Smooth muscle cell (in vitro differentiated cells): ENCODE data around the gene NRXN3. TPM values are rescaled to one million over a fixed set of nuclear protein-coding genes. Genes with fewer than 3 reads are reported as not detected.

Source experiments
- DNase-seq: peaks from one replicate; lab custom pipeline; 2025; ENCODE audit not compliant: unreplicated experiment; lab: John Stamatoyannopoulos, UW
- H2AFZ ChIP-seq: fragments of 200-600 bp; sonication (generic); 2 replicates; pipeline ENCODE4 v1.6.0; 2016; ENCODE audit warnings: antibody characterized with exemption, low read depth, mild to moderate bottlenecking
- H3F3A ChIP-seq: fragments of 200-600 bp; sonication (generic); 2 replicates; pipeline ENCODE4 v1.6.0; 2017; ENCODE audit warnings: antibody characterized with exemption, low read depth
- H3K27ac ChIP-seq: fragments of 200-600 bp; sonication (generic); 2 replicates; pipeline ENCODE4 v1.5.1; 2016; ENCODE audit warnings: low read depth, mild to moderate bottlenecking
- H3K27me3 ChIP-seq: fragments of 200-600 bp; sonication (generic); 2 replicates; pipeline ENCODE4 v1.6.1; 2016; ENCODE audit warnings: low read depth, mild to moderate bottlenecking
- H3K36me3 ChIP-seq: fragments of 200-600 bp; sonication (generic); 2 replicates; pipeline ENCODE4 v1.5.1; 2016; ENCODE audit warnings: low read depth
- H3K4me1 ChIP-seq: fragments of 200-600 bp; sonication (generic); 2 replicates; pipeline ENCODE4 v1.5.1; 2016; ENCODE audit warnings: low read depth
- H3K4me2 ChIP-seq: fragments of 200-600 bp; sonication (generic); 2 replicates; pipeline ENCODE4 v1.6.0; 2016; ENCODE audit warnings: mild to moderate bottlenecking
- H3K4me3 ChIP-seq: fragments of 200-600 bp; sonication (generic); 2 replicates; pipeline ENCODE4 v1.5.1; 2016; ENCODE audit warnings: mild to moderate bottlenecking
- H3K79me2 ChIP-seq: fragments of 200-600 bp; sonication (generic); 2 replicates; pipeline ENCODE4 v1.6.0; 2016; ENCODE audit warnings: low read depth, mild to moderate bottlenecking
- H3K9ac ChIP-seq: fragments of 200-600 bp; sonication (generic); 2 replicates; pipeline ENCODE4 v1.6.0; 2016; ENCODE audit warnings: low read depth
- H3K9me3 ChIP-seq: fragments of 200-600 bp; sonication (generic); replicated peaks from 2 replicates; pipeline ENCODE4 v1.5.1; 2016; ENCODE audit warnings: low read depth
- H4K20me1 ChIP-seq: fragments of 200-600 bp; sonication (generic); 2 replicates; pipeline ENCODE4 v1.6.0; 2016; ENCODE audit warnings: low read depth
- CTCF ChIP-seq: fragments of 200-600 bp; sonication (generic); IDR thresholded peaks from 2 replicates; pipeline ENCODE4 v1.5.1; 2017; ENCODE audit warnings: borderline replicate concordance, mild to moderate bottlenecking, antibody characterized with exemption; ENCODE audit not compliant: insufficient read depth, poor library complexity, severe bottlenecking
- WGBS: methylation state at CpG from one replicate; pipeline ENCODE4 v1.1.7; 2016; ENCODE audit warnings: low lambda C conversion rate; 5-methylcytosine and 5-hydroxymethylcytosine counted together
- polyA plus RNA-seq: library from polyadenylated mRNA; unstranded; fragments of >200 nt; fragmentation: Nextera tagmentation; extraction: Ambion mirVana; gene quantifications from 2 replicates; pipeline ENCODE4 v1.2.1, GENCODE V29; 2016
- total RNA-seq: library from RNA; depleted of rRNA; stranded (reverse); fragments of >200 nt; gene quantifications from 2 replicates; pipeline ENCODE4 v1.2.3, GENCODE V29; 2014

The NRXN3 gene
- total and polyA plus RNA-seq, 2 experiments from 2014 or later = 1.2 to 7.0 TPM

GRCh38 chr14:79712302-79712950 is 1542.3 kb downstream of the NRXN3 start:
- H3K4me3 ChIP-seq = no peak overlapping the region
- 75% methylated on average over 11 of the region's 11 CpGs for WGBS
- H3K79me2 ChIP-seq = no peaks in the 10 kb centered on the region
- H4K20me1 ChIP-seq = no peaks in the 10 kb centered on the region
- H3K4me1 ChIP-seq = peaks cover 6% of the 10 kb centered on the region
- H3K9me3 ChIP-seq = no peaks in the 10 kb centered on the region
- no peak for TF ChIP-seq CTCF
- H3K36me3 ChIP-seq = no peaks in the 10 kb centered on the region
- H3K27ac ChIP-seq = no peak overlapping the region
- DNase-seq = no peak
- H3F3A ChIP-seq = no peaks in the 10 kb centered on the region
- H3K4me2 ChIP-seq = no peak overlapping the region
- H2AFZ ChIP-seq = peak overlapping the region; percentile 7
- no peaks in the 10 kb centered on the region for H3K27me3 ChIP-seq
- no peak overlapping the region for H3K9ac ChIP-seq

GRCh38 chr14:79721399-79722084 is 1551.4 kb downstream of the NRXN3 start:
- no peak for DNase-seq
- Histone ChIP-seq H3K36me3 (no peaks in the 10 kb centered on the region), H3K4me2 (no peak overlapping the region), H3F3A (no peaks in the 10 kb centered on the region), H3K27ac (no peak overlapping the region), H4K20me1 (no peaks in the 10 kb centered on the region), H3K9me3 (no peaks in the 10 kb centered on the region), H2AFZ (no peak overlapping the region), H3K4me1 (no peaks in the 10 kb centered on the region), H3K4me3 (no peak overlapping the region), H3K27me3 (no peaks in the 10 kb centered on the region), H3K9ac (no peak overlapping the region), H3K79me2 (no peaks in the 10 kb centered on the region)
- no peak for TF ChIP-seq CTCF
- WGBS = 48% methylated on average over 5 of the region's 5 CpGs

GRCh38 chr14:79724934-79725717 is 1555.0 kb downstream of the NRXN3 start:
- H3K9ac ChIP-seq = no peak overlapping the region
- no peaks in the 10 kb centered on the region for H3F3A ChIP-seq
- H3K27ac ChIP-seq = no peak overlapping the region
- H3K79me2 ChIP-seq = no peaks in the 10 kb centered on the region
- H3K4me3 ChIP-seq = no peak overlapping the region
- TF ChIP-seq CTCF = no peak
- no peaks in the 10 kb centered on the region for H4K20me1 ChIP-seq
- no peaks in the 10 kb centered on the region for H3K4me1 ChIP-seq
- no peak for DNase-seq
- no peaks in the 10 kb centered on the region for H3K27me3 ChIP-seq
- H2AFZ ChIP-seq = no peak overlapping the region
- H3K36me3 ChIP-seq = no peaks in the 10 kb centered on the region
- WGBS = 90% methylated on average over 7 of the region's 7 CpGs
- no peak overlapping the region for H3K4me2 ChIP-seq
- no peaks in the 10 kb centered on the region for H3K9me3 ChIP-seq
